ENCODE measurements around the gene WDR5B.

The WDR5B gene

GRCh38 chr3:122395582-122395981 lies 20.3 kb downstream of the WDR5B start:
- Histone ChIP-seq H3K36me3 (ENCODE audit: control insufficient read depth in 5 of 5, insufficient read depth in 5 of 5, low read length in 5 of 5) (peaks cover 0 to 5% (median 0%) of the 10 kb centered on the region in 5 donors), H3K27ac (ENCODE audit: low read depth, low read length) (no peak overlapping the region), H3K9me3 (ENCODE audit: control insufficient read depth in 5 of 5, low read length in 5 of 5) (no peaks in the 10 kb centered on the region), H3K27me3 (ENCODE audit: control insufficient read depth in 5 of 5, insufficient read depth in 4 of 5, low read length in 5 of 5) (no peaks in the 10 kb centered on the region), H3K9ac (ENCODE audit: low read length in 5 of 5) (no peak overlapping the region), H3K4me1 (ENCODE audit: control insufficient read depth in 5 of 5, insufficient read depth in 5 of 5, low read length in 5 of 5) (peaks cover 0 to 3% (median 0%) of the 10 kb centered on the region in 5 donors), H3K4me3 (ENCODE audit: low read depth in 1 of 5, low read length in 5 of 5) (no peak overlapping the region)

GRCh38 chr3:122394173-122394572 lies 21.7 kb downstream of the WDR5B start:
- no peak overlapping the region for H3K9ac ChIP-seq (ENCODE audit: low read length in 5 of 5)
- peaks cover 0 to 3% (median 0%) of the 10 kb centered on the region in 5 donors for H3K4me1 ChIP-seq (ENCODE audit: control insufficient read depth in 5 of 5, insufficient read depth in 5 of 5, low read length in 5 of 5)
- no peaks in the 10 kb centered on the region for H3K27me3 ChIP-seq (ENCODE audit: control insufficient read depth in 5 of 5, insufficient read depth in 4 of 5, low read length in 5 of 5)
- no peaks in the 10 kb centered on the region for H3K9me3 ChIP-seq (ENCODE audit: control insufficient read depth in 5 of 5, low read length in 5 of 5)
- H3K36me3 ChIP-seq (ENCODE audit: control insufficient read depth in 5 of 5, insufficient read depth in 5 of 5, low read length in 5 of 5) = peaks cover 0 to 5% (median 0%) of the 10 kb centered on the region in 5 donors
- H3K4me3 ChIP-seq (ENCODE audit: low read depth in 1 of 5, low read length in 5 of 5) = no peak overlapping the region
- no peak overlapping the region for H3K27ac ChIP-seq (ENCODE audit: low read depth, low read length)

DNA sequence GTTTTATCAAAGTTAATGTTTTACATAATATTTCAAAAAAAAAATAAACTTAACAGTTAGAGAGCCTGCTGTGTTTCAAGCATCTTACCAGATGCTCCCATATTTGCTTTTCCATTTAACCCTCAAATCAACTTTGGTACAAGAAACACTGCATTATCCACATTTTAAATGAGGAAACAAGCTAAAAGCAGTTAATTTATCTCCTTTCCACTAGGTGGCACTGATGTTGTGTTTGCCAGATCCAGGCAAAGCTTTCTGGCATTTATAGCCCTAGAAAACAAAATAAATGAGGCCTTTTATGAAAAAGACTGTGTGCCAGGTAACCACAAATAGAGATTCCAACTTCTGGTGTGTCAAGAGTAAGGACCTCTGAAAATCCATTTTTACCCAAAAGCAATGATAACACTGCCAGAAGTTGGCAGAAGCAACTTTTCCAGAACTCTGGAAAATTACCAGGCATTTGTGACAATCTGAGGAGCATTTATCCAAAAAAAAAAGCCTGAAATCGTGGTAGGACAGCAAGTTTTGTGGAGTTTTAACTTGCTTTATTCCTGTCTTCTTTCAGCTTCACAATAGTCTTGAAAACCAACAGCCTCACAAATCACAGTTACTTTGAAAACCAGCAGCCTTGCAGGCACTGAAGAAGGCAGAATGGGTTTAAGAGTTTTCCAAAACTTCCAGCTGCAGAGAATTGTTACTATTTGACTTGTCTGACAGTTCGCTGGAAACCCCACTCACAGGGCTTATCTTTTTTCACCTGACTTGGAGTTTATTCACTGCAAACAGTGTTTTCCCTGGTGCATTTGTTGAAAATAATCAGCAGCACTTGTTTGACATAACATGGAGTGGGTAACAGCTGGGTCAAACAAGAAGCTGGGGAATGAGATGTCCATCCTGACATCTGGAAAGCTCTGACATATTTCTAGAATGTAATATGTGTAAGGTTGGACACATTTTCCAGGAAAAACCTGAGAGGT lies 22.7 kb downstream of the WDR5B start:
- no peaks in the 10 kb centered on the region for H3K9me3 ChIP-seq (ENCODE audit: control insufficient read depth in 5 of 5, low read length in 5 of 5)
- H3K4me3 ChIP-seq (ENCODE audit: low read depth in 1 of 5, low read length in 5 of 5) = no peak overlapping the region
- H3K36me3 ChIP-seq (ENCODE audit: control insufficient read depth in 5 of 5, insufficient read depth in 5 of 5, low read length in 5 of 5) = peaks cover 0 to 5% (median 0%) of the 10 kb centered on the region in 5 donors
- H3K27me3 ChIP-seq (ENCODE audit: control insufficient read depth in 5 of 5, insufficient read depth in 4 of 5, low read length in 5 of 5) = no peaks in the 10 kb centered on the region
- H3K4me1 ChIP-seq (ENCODE audit: control insufficient read depth in 5 of 5, insufficient read depth in 5 of 5, low read length in 5 of 5) = peaks cover 0 to 3% (median 0%) of the 10 kb centered on the region in 5 donors
- H3K9ac ChIP-seq (ENCODE audit: low read length in 5 of 5) = no peak overlapping the region
- no peak overlapping the region for H3K27ac ChIP-seq (ENCODE audit: low read depth, low read length)

DNA sequence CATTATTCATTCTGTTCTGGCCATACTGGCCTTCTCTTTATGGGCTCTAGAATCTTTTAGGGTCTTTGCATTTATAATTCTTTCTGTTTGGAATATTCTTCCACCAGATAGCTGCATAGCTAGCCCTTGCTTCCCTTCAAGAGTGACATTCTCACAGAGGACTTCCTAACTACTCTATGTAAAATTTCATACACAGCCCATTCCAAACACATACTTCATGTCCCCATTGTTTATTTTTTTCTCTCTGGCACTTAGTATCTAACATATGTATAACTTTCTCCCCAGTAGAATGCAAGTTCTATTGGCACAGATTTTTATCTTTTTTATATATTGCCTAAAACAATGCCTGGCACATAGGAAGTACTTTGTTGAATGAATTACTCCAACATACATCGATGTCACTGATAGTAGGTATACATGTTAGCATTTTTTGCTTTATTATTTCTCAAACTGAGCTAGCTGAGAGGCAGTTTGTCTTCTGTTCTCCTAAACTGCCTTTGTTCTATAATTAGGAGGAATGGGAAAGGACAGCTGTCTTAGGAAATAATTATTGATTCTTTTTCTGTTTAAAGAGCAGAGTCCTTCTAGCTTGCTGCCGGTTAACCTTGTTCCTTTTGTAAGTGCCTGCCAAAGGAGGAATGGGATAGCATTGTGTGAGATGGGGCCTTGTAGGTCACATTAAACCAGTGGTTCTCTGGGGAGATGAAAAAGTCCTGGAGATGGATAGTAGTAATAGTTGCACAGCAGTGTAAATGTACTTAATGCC lies 24.0 kb downstream of the WDR5B start:
- Histone ChIP-seq H3K36me3 (ENCODE audit: control insufficient read depth in 5 of 5, insufficient read depth in 5 of 5, low read length in 5 of 5) (peaks cover 0 to 5% (median under 1%) of the 10 kb centered on the region in 5 donors), H3K27ac (ENCODE audit: low read depth, low read length) (no peak overlapping the region), H3K4me3 (ENCODE audit: low read depth in 1 of 5, low read length in 5 of 5) (no peak overlapping the region), H3K27me3 (ENCODE audit: control insufficient read depth in 5 of 5, insufficient read depth in 4 of 5, low read length in 5 of 5) (no peaks in the 10 kb centered on the region), H3K9ac (ENCODE audit: low read length in 5 of 5) (no peak overlapping the region), H3K4me1 (ENCODE audit: control insufficient read depth in 5 of 5, insufficient read depth in 5 of 5, low read length in 5 of 5) (peaks cover 0 to 3% (median 0%) of the 10 kb centered on the region in 5 donors), H3K9me3 (ENCODE audit: control insufficient read depth in 5 of 5, low read length in 5 of 5) (no peaks in the 10 kb centered on the region)

- no peak overlapping the region for H3K27ac ChIP-seq (ENCODE audit: low read depth, low read length)
- peak overlapping the region in 1 of 5 donors; percentile 48 for H3K9ac ChIP-seq (ENCODE audit: low read length in 5 of 5)
- H3K27me3 ChIP-seq (ENCODE audit: control insufficient read depth in 5 of 5, insufficient read depth in 4 of 5, low read length in 5 of 5) = no peaks in the 10 kb centered on the region
- H3K36me3 ChIP-seq (ENCODE audit: control insufficient read depth in 5 of 5, insufficient read depth in 5 of 5, low read length in 5 of 5) = peaks cover 0 to 5% (median 2%) of the 10 kb centered on the region in 5 donors
- H3K4me1 ChIP-seq (ENCODE audit: control insufficient read depth in 5 of 5, insufficient read depth in 5 of 5, low read length in 5 of 5) = peaks cover 0 to 3% (median 0%) of the 10 kb centered on the region in 5 donors
- no peak overlapping the region for H3K4me3 ChIP-seq (ENCODE audit: low read depth in 1 of 5, low read length in 5 of 5)
- no peaks in the 10 kb centered on the region for H3K9me3 ChIP-seq (ENCODE audit: control insufficient read depth in 5 of 5, low read length in 5 of 5)
Observed at GRCh38 chr3:122390665-122391064, 25.2 kb downstream of the WDR5B start.

DNA sequence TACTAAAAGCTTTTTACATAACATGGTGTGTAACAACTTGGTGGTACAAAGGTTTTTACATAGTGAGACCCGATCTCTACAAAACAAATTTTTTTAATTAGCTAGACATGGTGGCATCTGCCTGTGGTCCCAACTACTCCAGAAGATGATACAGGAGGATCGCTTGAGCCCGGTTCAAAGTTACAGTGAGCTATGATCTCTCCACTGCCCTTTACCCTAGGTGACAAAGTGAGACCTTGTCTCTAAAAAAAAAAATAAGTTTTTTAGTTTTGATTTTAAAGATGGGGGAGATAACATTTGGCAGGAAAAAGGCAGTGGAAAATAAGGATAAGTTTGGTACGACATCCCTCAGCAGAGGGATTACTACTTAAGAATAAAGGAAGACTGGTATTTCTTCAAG lies 26.0 kb downstream of the WDR5B start:
- Histone ChIP-seq H3K9me3 (ENCODE audit: control insufficient read depth in 5 of 5, low read length in 5 of 5) (no peaks in the 10 kb centered on the region), H3K9ac (ENCODE audit: low read length in 5 of 5) (peak overlapping the region in 1 of 5 donors; percentile 40), H3K4me1 (ENCODE audit: control insufficient read depth in 5 of 5, insufficient read depth in 5 of 5, low read length in 5 of 5) (peaks cover 0 to 10% (median 1%) of the 10 kb centered on the region in 5 donors), H3K27me3 (ENCODE audit: control insufficient read depth in 5 of 5, insufficient read depth in 4 of 5, low read length in 5 of 5) (no peaks in the 10 kb centered on the region), H3K27ac (ENCODE audit: low read depth, low read length) (no peak overlapping the region), H3K36me3 (ENCODE audit: control insufficient read depth in 5 of 5, insufficient read depth in 5 of 5, low read length in 5 of 5) (peaks cover 0 to 5% (median 2%) of the 10 kb centered on the region in 5 donors), H3K4me3 (ENCODE audit: low read depth in 1 of 5, low read length in 5 of 5) (no peak overlapping the region)

- Histone ChIP-seq H3K9ac (ENCODE audit: low read length in 5 of 5) (no peak overlapping the region), H3K4me3 (ENCODE audit: low read depth in 1 of 5, low read length in 5 of 5) (no peak overlapping the region), H3K27ac (ENCODE audit: low read depth, low read length) (no peak overlapping the region), H3K27me3 (ENCODE audit: control insufficient read depth in 5 of 5, insufficient read depth in 4 of 5, low read length in 5 of 5) (no peaks in the 10 kb centered on the region), H3K36me3 (ENCODE audit: control insufficient read depth in 5 of 5, insufficient read depth in 5 of 5, low read length in 5 of 5) (peaks cover 0 to 4% (median 2%) of the 10 kb centered on the region in 5 donors), H3K4me1 (ENCODE audit: control insufficient read depth in 5 of 5, insufficient read depth in 5 of 5, low read length in 5 of 5) (peaks cover 0 to 17% (median 8%) of the 10 kb centered on the region in 5 donors), H3K9me3 (ENCODE audit: control insufficient read depth in 5 of 5, low read length in 5 of 5) (no peaks in the 10 kb centered on the region)
Observed at GRCh38 chr3:122389197-122389596, 26.7 kb downstream of the WDR5B start.

GRCh38 chr3:122387709-122388108 lies 28.2 kb downstream of the WDR5B start:
- Histone ChIP-seq H3K4me3 (ENCODE audit: low read depth in 1 of 5, low read length in 5 of 5) (no peak overlapping the region), H3K9me3 (ENCODE audit: control insufficient read depth in 5 of 5, low read length in 5 of 5) (no peaks in the 10 kb centered on the region), H3K9ac (ENCODE audit: low read length in 5 of 5) (no peak overlapping the region), H3K27me3 (ENCODE audit: control insufficient read depth in 5 of 5, insufficient read depth in 4 of 5, low read length in 5 of 5) (no peaks in the 10 kb centered on the region), H3K36me3 (ENCODE audit: control insufficient read depth in 5 of 5, insufficient read depth in 5 of 5, low read length in 5 of 5) (peaks cover 0 to 2% (median 0%) of the 10 kb centered on the region in 5 donors), H3K27ac (ENCODE audit: low read depth, low read length) (no peak overlapping the region), H3K4me1 (ENCODE audit: control insufficient read depth in 5 of 5, insufficient read depth in 5 of 5, low read length in 5 of 5) (peaks cover 0 to 24% (median 17%) of the 10 kb centered on the region in 5 donors)

DNA sequence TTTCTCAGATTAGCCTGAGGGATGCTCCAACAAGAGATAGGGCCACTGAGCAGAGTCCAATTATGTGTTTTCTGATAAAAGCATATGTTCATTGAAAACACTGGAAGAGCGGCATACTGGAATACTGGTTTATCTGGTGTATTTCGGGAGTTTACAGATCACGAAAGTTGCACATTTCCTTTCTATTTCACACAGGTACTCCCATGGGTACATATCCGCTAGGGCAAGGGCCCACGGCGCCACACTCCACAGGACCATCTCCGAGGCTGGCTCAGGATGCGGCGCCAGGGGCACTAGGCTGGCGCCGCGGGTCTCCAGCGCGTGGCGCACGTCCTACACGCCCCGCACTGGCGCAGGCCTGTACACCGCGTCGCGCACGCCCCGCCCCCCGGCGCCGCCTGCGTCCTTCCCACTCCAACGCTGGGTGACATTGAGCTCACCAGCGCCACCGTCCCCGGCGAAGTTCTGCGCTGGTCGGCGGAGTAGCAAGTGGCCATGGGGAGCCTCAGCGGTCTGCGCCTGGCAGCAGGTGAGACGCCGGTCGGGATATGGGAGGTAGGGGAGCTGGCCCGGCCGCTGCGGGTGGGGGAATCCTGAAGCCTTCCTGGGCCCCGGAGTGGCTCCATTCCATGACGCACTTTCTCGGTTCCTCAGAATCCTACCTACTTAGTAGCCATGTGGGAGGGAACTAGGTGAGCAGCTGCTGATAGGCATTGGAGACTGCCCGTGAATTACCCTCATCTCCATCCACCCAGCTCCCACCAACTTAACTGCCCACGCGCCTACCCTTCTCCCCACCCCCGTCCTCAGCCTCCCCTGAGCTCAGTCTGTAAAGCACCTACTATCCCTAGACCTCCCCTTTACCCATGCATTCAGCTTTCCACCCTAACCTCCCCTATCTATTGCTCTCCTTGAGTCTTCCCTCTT lies 31.8 kb downstream of the WDR5B start, which contains the start of gene FAM162A:
Gene FAM162A (plus strand): TSS at position 412 of the 927 bp plus-strand sequence. CDS start 84 bp downstream, at position 496.
- peak within 1 kb of the TSS; percentile 78 to 96 (median 87) for H3K9ac ChIP-seq (ENCODE audit: low read length in 5 of 5)
- peak within 1 kb of the TSS; percentile 80 for H3K27ac ChIP-seq (ENCODE audit: low read depth, low read length)
- H3K4me1 ChIP-seq (ENCODE audit: control insufficient read depth in 5 of 5, insufficient read depth in 5 of 5, low read length in 5 of 5) = peaks cover 0 to 34% (median 27%) of the 10 kb centered on the region in 5 donors
- peaks cover 0 to 2% (median 0%) of the 10 kb centered on the region in 5 donors for H3K36me3 ChIP-seq (ENCODE audit: control insufficient read depth in 5 of 5, insufficient read depth in 5 of 5, low read length in 5 of 5)
- peak within 1 kb of the TSS; percentile 93 to 100 (median 97) for H3K4me3 ChIP-seq (ENCODE audit: low read depth in 1 of 5, low read length in 5 of 5)
- H3K9me3 ChIP-seq (ENCODE audit: control insufficient read depth in 5 of 5, low read length in 5 of 5) = no peaks in the 10 kb centered on the region
- no peaks in the 10 kb centered on the region for H3K27me3 ChIP-seq (ENCODE audit: control insufficient read depth in 5 of 5, insufficient read depth in 4 of 5, low read length in 5 of 5)

Measured in subcutaneous abdominal adipose tissue (tissue), 5 donors.